GM23338 (cell line): ENCODE results near the gene TRAF3IP3. TPM values are rescaled to one million over a fixed set of nuclear protein-coding genes. Genes with fewer than 3 reads are reported as not detected.

Experiments
- ATAC-seq: fragments of 200-7000 bp; cut with Tn5 transposase; 3 replicates; pipeline ENCODE4 v1.9.1; 2020
- DNase-seq: peaks from one replicate; pipeline ENCODE4 v3.0.0-alpha.2; 2015; ENCODE audit warnings: low spot score
- H2AFZ ChIP-seq: fragments of 200-600 bp; sonication (generic); 2 replicates; pipeline ENCODE4 v1.8.0; 2016; ENCODE audit warnings: antibody characterized with exemption, mild to moderate bottlenecking, moderate library complexity
- H3F3A ChIP-seq: fragments of 200-600 bp; sonication (generic); replicated peaks from 2 replicates; pipeline ENCODE4 v1.8.0; 2017; ENCODE audit warnings: antibody characterized with exemption, mixed run types, low read depth
- H3K27ac ChIP-seq: fragments of 200-600 bp; sonication (generic); 2 replicates; pipeline ENCODE4 v1.6.1; 2016; ENCODE audit warnings: low read depth
- H3K27me3 ChIP-seq: fragments of 200-600 bp; sonication (generic); 2 replicates; pipeline ENCODE4 v1.8.0; 2016; ENCODE audit warnings: mild to moderate bottlenecking, mixed run types, moderate library complexity; ENCODE audit not compliant: insufficient read depth
- H3K36me3 ChIP-seq: fragments of 200-600 bp; sonication (generic); 2 replicates; pipeline ENCODE4 v1.8.0; 2016; ENCODE audit warnings: mild to moderate bottlenecking; ENCODE audit not compliant: insufficient read depth
- H3K4me1 ChIP-seq: fragments of 200-600 bp; sonication (generic); 2 replicates; pipeline ENCODE4 v1.8.0; 2016; ENCODE audit warnings: mild to moderate bottlenecking, moderate library complexity; ENCODE audit not compliant: insufficient read depth
- H3K4me2 ChIP-seq: fragments of 200-600 bp; sonication (generic); 2 replicates; pipeline ENCODE4 v1.7.1; 2017; ENCODE audit warnings: mixed run types
- H3K4me3 ChIP-seq: fragments of 200-600 bp; sonication (generic); 2 replicates; pipeline ENCODE4 v1.6.1; 2016; ENCODE audit warnings: mixed run types
- H3K79me2 ChIP-seq: fragments of 200-600 bp; sonication (generic); replicated peaks from 2 replicates; pipeline ENCODE4 v1.8.0; 2017; ENCODE audit warnings: mild to moderate bottlenecking; ENCODE audit not compliant: insufficient read depth
- H3K9me2 ChIP-seq: fragments of 200-600 bp; sonication (generic); 2 replicates; pipeline ENCODE4 v1.8.0; 2017; ENCODE audit not compliant: insufficient read depth
- H4K20me1 ChIP-seq: fragments of 200-600 bp; sonication (generic); replicated peaks from 2 replicates; pipeline ENCODE4 v1.8.0; 2017; ENCODE audit warnings: mild to moderate bottlenecking; ENCODE audit not compliant: insufficient read depth
- H3K27ac Mint-ChIP-seq: 2 replicates; pipeline ENCODE4 v1.8.0; 2020; ENCODE audit warnings: inconsistent platforms, mild to moderate bottlenecking, moderate library complexity, mixed read lengths
- H3K27me3 Mint-ChIP-seq: 3 replicates; pipeline ENCODE4 v1.8.0; 2022; ENCODE audit warnings: low read depth, mild to moderate bottlenecking, moderate library complexity, mixed read lengths, inconsistent platforms; ENCODE audit not compliant: insufficient read depth, poor library complexity
- H3K36me3 Mint-ChIP-seq: 3 replicates; pipeline ENCODE4 v1.8.0; 2021; ENCODE audit warnings: low read depth, mild to moderate bottlenecking, inconsistent platforms, moderate library complexity, mixed read lengths
- H3K4me1 Mint-ChIP-seq: 3 replicates; pipeline ENCODE4 v1.8.0; 2020; ENCODE audit warnings: mild to moderate bottlenecking, inconsistent platforms, mixed read lengths
- H3K4me3 Mint-ChIP-seq: 3 replicates; pipeline ENCODE4 v1.8.0; 2021; ENCODE audit warnings: moderate library complexity, mild to moderate bottlenecking, inconsistent platforms, mixed read lengths
- H3K9me3 Mint-ChIP-seq: 3 replicates; pipeline ENCODE4 v1.8.0; 2020; ENCODE audit warnings: moderate library complexity, mild to moderate bottlenecking, inconsistent platforms, mixed read lengths
- CREB1 ChIP-seq: fragments of 250-450 bp; sonication (Bioruptor Pico); IDR thresholded peaks from 2 replicates; pipeline ENCODE4 v1.5.0; 2020; ENCODE audit warnings: low read depth, mild to moderate bottlenecking, moderate library complexity
- ETS1 ChIP-seq: IDR thresholded peaks from 2 replicates; pipeline ENCODE4 v1.6.1; 2016; ENCODE audit warnings: antibody characterized with exemption
- EZH2 ChIP-seq: fragments of 200-600 bp; sonication (generic); IDR thresholded peaks from one replicate; pipeline ENCODE4 v1.8.0; 2017; ENCODE audit warnings: antibody characterized with exemption, mild to moderate bottlenecking, low read depth; ENCODE audit not compliant: unreplicated experiment
- EZH2phosphoT487 ChIP-seq: fragments of 200-600 bp; sonication (generic); IDR thresholded peaks from one replicate; pipeline ENCODE4 v1.8.1; 2018; ENCODE audit warnings: antibody characterized with exemption; ENCODE audit not compliant: unreplicated experiment
- JUNB ChIP-seq: IDR thresholded peaks from one replicate; pipeline ENCODE4 v1.6.1; 2016; ENCODE audit warnings: antibody characterized with exemption; ENCODE audit not compliant: unreplicated experiment
- NANOG ChIP-seq: IDR thresholded peaks from 2 replicates; pipeline ENCODE4 v1.6.1; 2016; ENCODE audit warnings: antibody characterized with exemption, borderline replicate concordance
- POLR2AphosphoS5 ChIP-seq: IDR thresholded peaks from 2 replicates; pipeline ENCODE4 v1.6.1; 2016; ENCODE audit warnings: antibody characterized with exemption, low read depth
- STAT1 ChIP-seq: IDR thresholded peaks from one replicate; pipeline ENCODE4 v1.6.1; 2016; ENCODE audit warnings: antibody characterized with exemption; ENCODE audit not compliant: unreplicated experiment
- ZNF114 ChIP-seq: fragments of 250-450 bp; sonication (Bioruptor Pico); IDR thresholded peaks from 2 replicates; pipeline ENCODE4 v1.5.0; 2020; ENCODE audit warnings: mild to moderate bottlenecking, moderate library complexity
- ZNF331 ChIP-seq: fragments of 250-450 bp; sonication (Bioruptor Pico); IDR thresholded peaks from 2 replicates; pipeline ENCODE4 v1.5.0; 2020; ENCODE audit warnings: low read depth, mild to moderate bottlenecking, moderate library complexity
- polyA plus RNA-seq: library from polyadenylated mRNA; unstranded; fragments of >200 nt; fragmentation: Nextera tagmentation; extraction: Ambion mirVana; gene quantifications from 2 replicates; pipeline ENCODE4 v1.2.1, GENCODE V29; 2016
- total RNA-seq: library from RNA; depleted of rRNA; stranded (reverse); fragments of >200 nt; shearing (Covaris generic); gene quantifications from 2 replicates; pipeline ENCODE4 v1.2.3, GENCODE V29; 2014
- TF ChIP-seq, protein P1 (sequence below): IDR thresholded peaks from one replicate; pipeline ENCODE4 v1.6.1; 2018; ENCODE audit warnings: antibody characterized with exemption; ENCODE audit not compliant: unreplicated experiment
- TF ChIP-seq, protein P2 (sequence below): fragments of 250-450 bp; sonication (Bioruptor Pico); IDR thresholded peaks from 2 replicates; pipeline ENCODE4 v1.5.0; 2020; ENCODE audit warnings: mild to moderate bottlenecking, moderate library complexity

Gene TRAF3IP3
- total and polyA plus RNA-seq, 2 experiments from 2014 or later = not detected

DNA sequence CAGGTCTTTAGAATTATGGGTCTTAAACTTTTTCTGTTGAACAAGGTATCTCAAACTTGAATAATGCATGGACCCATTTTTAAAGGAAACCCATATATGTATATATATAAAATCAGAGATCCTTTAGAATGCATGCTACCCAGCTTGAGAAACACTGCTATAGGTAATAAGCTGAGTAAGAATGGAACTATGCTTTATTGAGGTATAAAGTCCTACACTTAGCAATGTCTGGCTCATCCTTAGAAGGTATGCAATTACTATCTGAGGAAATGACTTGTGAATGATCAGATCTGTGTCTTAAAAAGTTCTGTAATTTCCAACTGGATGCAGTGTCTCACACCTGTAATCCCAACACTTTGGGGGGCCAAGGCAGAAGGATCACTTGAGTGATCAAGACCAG is 11.2 kb downstream of the TRAF3IP3 start (continued):
- TF ChIP-seq ETS1 (no peak), POLR2AphosphoS5 (no peak), STAT1 (no peak)

GRCh38 chr1:209767706-209768105 is 11.9 kb downstream of the TRAF3IP3 start:
- Histone ChIP-seq H3K79me2 (no peaks in the 10 kb centered on the region), H3K27ac (no peak overlapping the region), H3K4me3 (no peak overlapping the region), H4K20me1 (no peaks in the 10 kb centered on the region), H2AFZ (no peak overlapping the region), H3K27me3 (no peaks in the 10 kb centered on the region), H3K4me1 (peaks cover 8% of the 10 kb centered on the region; the same call in 1 of the 2 replicates), H3F3A (no peaks in the 10 kb centered on the region), H3K4me2 (no peak overlapping the region), H3K9me2 (peaks cover 4% of the 10 kb centered on the region; the same call in 1 of the 2 replicates), H3K36me3 (no peaks in the 10 kb centered on the region)
- H3K4me3 Mint-ChIP-seq = no peak overlapping the region
- H3K36me3 Mint-ChIP-seq = no peaks in the 10 kb centered on the region
- H3K4me1 Mint-ChIP-seq = peaks cover 9% of the 10 kb centered on the region
- DNase-seq (no peak), ATAC-seq (no peak)
- no peak overlapping the region for H3K27ac Mint-ChIP-seq
- no peaks in the 10 kb centered on the region for H3K9me3 Mint-ChIP-seq
- H3K27me3 Mint-ChIP-seq = peaks cover 2% of the 10 kb centered on the region
- no peak for TF ChIP-seq ETS1
- TF ChIP-seq ZNF114 (CRISPR knock-in tag) = no peak
- TF ChIP-seq ZNF331 (CRISPR knock-in tag) = no peak
- TF ChIP-seq EZH2 = no peak
- no peak for TF ChIP-seq POLR2AphosphoS5
- TF ChIP-seq JUNB = no peak
- TF ChIP-seq CREB1 = no peak
- no peak for TF ChIP-seq STAT1
- TF ChIP-seq NANOG = no peak
- TF ChIP-seq, protein P1, sequence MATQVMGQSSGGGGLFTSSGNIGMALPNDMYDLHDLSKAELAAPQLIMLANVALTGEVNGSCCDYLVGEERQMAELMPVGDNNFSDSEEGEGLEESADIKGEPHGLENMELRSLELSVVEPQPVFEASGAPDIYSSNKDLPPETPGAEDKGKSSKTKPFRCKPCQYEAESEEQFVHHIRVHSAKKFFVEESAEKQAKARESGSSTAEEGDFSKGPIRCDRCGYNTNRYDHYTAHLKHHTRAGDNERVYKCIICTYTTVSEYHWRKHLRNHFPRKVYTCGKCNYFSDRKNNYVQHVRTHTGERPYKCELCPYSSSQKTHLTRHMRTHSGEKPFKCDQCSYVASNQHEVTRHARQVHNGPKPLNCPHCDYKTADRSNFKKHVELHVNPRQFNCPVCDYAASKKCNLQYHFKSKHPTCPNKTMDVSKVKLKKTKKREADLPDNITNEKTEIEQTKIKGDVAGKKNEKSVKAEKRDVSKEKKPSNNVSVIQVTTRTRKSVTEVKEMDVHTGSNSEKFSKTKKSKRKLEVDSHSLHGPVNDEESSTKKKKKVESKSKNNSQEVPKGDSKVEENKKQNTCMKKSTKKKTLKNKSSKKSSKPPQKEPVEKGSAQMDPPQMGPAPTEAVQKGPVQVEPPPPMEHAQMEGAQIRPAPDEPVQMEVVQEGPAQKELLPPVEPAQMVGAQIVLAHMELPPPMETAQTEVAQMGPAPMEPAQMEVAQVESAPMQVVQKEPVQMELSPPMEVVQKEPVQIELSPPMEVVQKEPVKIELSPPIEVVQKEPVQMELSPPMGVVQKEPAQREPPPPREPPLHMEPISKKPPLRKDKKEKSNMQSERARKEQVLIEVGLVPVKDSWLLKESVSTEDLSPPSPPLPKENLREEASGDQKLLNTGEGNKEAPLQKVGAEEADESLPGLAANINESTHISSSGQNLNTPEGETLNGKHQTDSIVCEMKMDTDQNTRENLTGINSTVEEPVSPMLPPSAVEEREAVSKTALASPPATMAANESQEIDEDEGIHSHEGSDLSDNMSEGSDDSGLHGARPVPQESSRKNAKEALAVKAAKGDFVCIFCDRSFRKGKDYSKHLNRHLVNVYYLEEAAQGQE = no peak
- TF ChIP-seq, protein P2, sequence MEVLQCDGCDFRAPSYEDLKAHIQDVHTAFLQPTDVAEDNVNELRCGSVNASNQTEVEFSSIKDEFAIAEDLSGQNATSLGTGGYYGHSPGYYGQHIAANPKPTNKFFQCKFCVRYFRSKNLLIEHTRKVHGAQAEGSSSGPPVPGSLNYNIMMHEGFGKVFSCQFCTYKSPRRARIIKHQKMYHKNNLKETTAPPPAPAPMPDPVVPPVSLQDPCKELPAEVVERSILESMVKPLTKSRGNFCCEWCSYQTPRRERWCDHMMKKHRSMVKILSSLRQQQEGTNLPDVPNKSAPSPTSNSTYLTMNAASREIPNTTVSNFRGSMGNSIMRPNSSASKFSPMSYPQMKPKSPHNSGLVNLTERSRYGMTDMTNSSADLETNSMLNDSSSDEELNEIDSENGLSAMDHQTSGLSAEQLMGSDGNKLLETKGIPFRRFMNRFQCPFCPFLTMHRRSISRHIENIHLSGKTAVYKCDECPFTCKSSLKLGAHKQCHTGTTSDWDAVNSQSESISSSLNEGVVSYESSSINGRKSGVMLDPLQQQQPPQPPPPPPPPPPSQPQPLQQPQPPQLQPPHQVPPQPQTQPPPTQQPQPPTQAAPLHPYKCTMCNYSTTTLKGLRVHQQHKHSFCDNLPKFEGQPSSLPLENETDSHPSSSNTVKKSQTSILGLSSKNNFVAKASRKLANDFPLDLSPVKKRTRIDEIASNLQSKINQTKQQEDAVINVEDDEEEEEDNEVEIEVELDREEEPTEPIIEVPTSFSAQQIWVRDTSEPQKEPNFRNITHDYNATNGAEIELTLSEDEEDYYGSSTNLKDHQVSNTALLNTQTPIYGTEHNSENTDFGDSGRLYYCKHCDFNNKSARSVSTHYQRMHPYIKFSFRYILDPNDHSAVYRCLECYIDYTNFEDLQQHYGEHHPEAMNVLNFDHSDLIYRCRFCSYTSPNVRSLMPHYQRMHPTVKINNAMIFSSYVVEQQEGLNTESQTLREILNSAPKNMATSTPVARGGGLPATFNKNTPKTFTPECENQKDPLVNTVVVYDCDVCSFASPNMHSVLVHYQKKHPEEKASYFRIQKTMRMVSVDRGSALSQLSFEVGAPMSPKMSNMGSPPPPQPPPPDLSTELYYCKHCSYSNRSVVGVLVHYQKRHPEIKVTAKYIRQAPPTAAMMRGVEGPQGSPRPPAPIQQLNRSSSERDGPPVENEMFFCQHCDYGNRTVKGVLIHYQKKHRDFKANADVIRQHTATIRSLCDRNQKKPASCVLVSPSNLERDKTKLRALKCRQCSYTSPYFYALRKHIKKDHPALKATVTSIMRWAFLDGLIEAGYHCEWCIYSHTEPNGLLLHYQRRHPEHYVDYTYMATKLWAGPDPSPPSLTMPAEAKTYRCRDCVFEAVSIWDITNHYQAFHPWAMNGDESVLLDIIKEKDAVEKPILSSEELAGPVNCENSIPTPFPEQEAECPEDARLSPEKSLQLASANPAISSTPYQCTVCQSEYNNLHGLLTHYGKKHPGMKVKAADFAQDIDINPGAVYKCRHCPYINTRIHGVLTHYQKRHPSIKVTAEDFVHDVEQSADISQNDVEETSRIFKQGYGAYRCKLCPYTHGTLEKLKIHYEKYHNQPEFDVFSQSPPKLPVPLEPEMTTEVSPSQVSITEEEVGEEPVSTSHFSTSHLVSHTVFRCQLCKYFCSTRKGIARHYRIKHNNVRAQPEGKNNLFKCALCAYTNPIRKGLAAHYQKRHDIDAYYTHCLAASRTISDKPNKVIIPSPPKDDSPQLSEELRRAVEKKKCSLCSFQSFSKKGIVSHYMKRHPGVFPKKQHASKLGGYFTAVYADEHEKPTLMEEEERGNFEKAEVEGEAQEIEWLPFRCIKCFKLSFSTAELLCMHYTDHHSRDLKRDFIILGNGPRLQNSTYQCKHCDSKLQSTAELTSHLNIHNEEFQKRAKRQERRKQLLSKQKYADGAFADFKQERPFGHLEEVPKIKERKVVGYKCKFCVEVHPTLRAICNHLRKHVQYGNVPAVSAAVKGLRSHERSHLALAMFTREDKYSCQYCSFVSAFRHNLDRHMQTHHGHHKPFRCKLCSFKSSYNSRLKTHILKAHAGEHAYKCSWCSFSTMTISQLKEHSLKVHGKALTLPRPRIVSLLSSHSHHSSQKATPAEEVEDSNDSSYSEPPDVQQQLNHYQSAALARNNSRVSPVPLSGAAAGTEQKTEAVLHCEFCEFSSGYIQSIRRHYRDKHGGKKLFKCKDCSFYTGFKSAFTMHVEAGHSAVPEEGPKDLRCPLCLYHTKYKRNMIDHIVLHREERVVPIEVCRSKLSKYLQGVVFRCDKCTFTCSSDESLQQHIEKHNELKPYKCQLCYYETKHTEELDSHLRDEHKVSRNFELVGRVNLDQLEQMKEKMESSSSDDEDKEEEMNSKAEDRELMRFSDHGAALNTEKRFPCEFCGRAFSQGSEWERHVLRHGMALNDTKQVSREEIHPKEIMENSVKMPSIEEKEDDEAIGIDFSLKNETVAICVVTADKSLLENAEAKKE = no peak
- TF ChIP-seq EZH2phosphoT487 = no peak
